ENCODE results near the gene DENND4A. TPM values are rescaled to one million over a fixed set of nuclear protein-coding genes. Genes with fewer than 3 reads are reported as not detected.

DENND4A gene
- polyA plus RNA-seq, 2 of the 4 experiments (the other 2 are of a cell fraction): 5.6 to 16.8 TPM

DNA sequence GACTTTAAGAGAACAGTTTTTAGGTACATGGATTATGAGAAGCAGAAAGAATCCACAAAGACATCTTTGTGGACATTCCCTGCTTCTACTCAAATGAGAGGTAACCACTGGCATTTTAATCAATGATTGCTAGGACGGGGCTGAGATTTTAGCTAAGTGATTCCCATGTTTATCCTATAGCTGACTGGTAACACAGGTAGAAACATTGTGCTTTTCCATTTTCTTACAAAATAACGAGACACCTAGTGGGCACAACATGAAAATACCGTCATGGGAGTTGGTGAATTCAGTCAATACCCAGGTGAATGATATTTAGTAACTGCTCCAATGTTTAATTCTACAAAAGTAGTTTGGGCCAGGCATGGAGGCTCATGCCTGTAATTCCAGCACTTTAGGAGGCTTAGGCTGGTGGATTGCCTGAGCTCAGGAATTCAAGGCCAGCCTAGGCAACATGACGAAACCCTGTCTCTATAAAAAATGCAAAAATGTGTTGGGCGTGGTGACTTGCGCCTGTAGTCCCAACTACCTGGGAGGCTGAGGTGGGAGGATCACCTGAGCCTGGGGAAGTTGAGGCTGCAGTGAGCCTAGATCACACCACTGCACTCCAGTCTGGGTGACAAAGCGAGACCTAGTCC lies 37.2 kb upstream of the DENND4A start:
- DNase-seq (ENCODE audit: low read depth in 1 of 2, low spot score in 1 of 2) (peak; percentile 60 to 63), ATAC-seq (no peak), FAIRE-seq (peak; percentile 59)
- Histone ChIP-seq H3K27ac (no peak overlapping the region), H3K4me3 (no peak overlapping the region), H3K9me3 (no peaks in the 10 kb centered on the region), H3K4me2 (0 out of 3 replicates have a peak overlapping the region, but pooled peaks have one; percentile 3), H3K4me1 (peaks cover 63% of the 10 kb centered on the region)
- TF ChIP-seq NPAS2 (CRISPR knock-in tag; IDR thresholded peaks at IDR 0.05; ENCODE audit: borderline replicate concordance) (no peak), NFE2L2 (conservative IDR thresholded peaks at IDR 0.05; ENCODE audit: low read length) (no peak), KDM1A (IDR thresholded peaks at IDR 0.05; ENCODE audit: low read depth) (no peak), TFCP2L1 (CRISPR knock-in tag; IDR thresholded peaks at IDR 0.05) (no peak), CEBPB (IDR thresholded peaks at IDR 0.05) (peak in 1 of 2 experiments; percentile 8; a peak in 1 of 4 replicates), SMC3 (IDR thresholded peaks at IDR 0.05) (peak; percentile 66), RAD21 (conservative IDR thresholded peaks at IDR 0.05 in 1 of 2, IDR thresholded peaks at IDR 0.05 in 1 of 2) (peak; percentile 59 to 61; a peak in 4 of 5 replicates)
- TF ChIP-seq, protein P1, sequence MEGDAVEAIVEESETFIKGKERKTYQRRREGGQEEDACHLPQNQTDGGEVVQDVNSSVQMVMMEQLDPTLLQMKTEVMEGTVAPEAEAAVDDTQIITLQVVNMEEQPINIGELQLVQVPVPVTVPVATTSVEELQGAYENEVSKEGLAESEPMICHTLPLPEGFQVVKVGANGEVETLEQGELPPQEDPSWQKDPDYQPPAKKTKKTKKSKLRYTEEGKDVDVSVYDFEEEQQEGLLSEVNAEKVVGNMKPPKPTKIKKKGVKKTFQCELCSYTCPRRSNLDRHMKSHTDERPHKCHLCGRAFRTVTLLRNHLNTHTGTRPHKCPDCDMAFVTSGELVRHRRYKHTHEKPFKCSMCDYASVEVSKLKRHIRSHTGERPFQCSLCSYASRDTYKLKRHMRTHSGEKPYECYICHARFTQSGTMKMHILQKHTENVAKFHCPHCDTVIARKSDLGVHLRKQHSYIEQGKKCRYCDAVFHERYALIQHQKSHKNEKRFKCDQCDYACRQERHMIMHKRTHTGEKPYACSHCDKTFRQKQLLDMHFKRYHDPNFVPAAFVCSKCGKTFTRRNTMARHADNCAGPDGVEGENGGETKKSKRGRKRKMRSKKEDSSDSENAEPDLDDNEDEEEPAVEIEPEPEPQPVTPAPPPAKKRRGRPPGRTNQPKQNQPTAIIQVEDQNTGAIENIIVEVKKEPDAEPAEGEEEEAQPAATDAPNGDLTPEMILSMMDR (IDR thresholded peaks at IDR 0.05): peak; percentile 65
- ChIA-PET POLR2A (no interaction called here), CTCF (interaction anchor here (0.6 to 2.0 kb wide), 37 partner anchors 8 to 524 kb away, joined by 3 to 17 read pairs (median 4); partner anchors contain the start of genes DENND4A, INTS14 and RAB11A)
- WGBS (ENCODE audit: missing lambda C conversion rate): 55% methylated on average over 7 of the region's 7 CpGs

DNA sequence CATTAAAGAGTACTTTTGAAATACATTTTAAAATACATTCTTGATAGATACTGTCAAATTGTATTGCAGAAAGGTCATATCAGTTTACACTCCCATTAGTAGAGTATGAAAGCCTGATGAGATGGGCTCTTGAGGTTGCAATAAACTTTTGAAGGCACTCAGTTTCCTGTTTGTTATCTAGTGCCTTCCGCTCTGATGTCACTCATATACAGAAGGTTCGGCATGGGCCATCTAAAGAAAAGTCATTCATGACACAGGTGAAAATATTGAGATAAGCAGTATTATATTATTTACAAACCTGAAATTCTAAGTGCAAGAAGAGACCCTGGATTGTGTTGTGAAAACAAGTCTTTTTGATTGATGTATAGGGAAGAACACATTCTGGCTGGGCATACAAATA lies 36.5 kb upstream of the DENND4A start:
- Histone ChIP-seq H3K4me1 (peaks cover 57% of the 10 kb centered on the region), H3K9me3 (no peaks in the 10 kb centered on the region), H3K4me3 (no peak overlapping the region), H3K4me2 (no peak overlapping the region), H3K27ac (no peak overlapping the region)
- ATAC-seq: no peak
- DNase-seq (ENCODE audit: low read depth in 1 of 2, low spot score in 1 of 2): no peak
- POLR2A ChIA-PET: no interaction called here
- no peak for TF ChIP-seq EP300 (IDR thresholded peaks at IDR 0.05)
- no peak for TF ChIP-seq CHD4 (IDR thresholded peaks at IDR 0.05; ENCODE audit: borderline replicate concordance)
- no peak for FAIRE-seq
- CTCF ChIA-PET: interaction anchor here (0.6 to 2.0 kb wide), 37 partner anchors 9 to 523 kb away, joined by 3 to 17 read pairs (median 4); partner anchors contain the start of genes DENND4A, INTS14 and RAB11A
- WGBS (ENCODE audit: missing lambda C conversion rate): 92% methylated on average over 2 of the region's 2 CpGs

DNA sequence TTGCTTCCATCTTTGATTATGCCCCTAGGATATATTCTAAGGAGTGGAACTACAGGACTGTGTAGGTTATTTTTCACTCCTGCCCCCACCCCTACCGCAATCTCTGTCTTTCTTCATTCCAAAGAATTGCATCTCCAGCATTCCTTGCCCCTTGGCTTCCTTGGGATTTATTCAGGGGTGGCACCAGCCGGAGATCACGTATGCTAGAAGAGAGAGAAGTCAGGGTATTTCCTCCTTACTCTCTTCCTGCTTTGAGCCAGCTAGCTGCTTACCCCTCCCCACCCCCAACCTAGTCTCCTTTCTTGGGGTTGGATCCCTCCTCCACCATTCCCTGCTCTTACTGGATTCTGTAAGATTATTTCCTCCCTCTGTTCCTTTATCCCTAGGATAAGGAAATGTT lies 35.0 kb upstream of the DENND4A start:
- DNase-seq (ENCODE audit: low read depth in 1 of 2, low spot score in 1 of 2) (no peak), ATAC-seq (no peak), FAIRE-seq (no peak)
- CTCF ChIA-PET: interaction anchor here (0.7 to 3.8 kb wide), 8 partner anchors 9 to 224 kb away, joined by 3 to 20 read pairs (median 4); partner anchors contain the start of gene INTS14
- peak overlapping the region in 1 of 2 experiments; percentile 25; a peak in 1 of 6 replicates for H3K27ac ChIP-seq
- H3K4me1 ChIP-seq: peaks cover 47% of the 10 kb centered on the region
- WGBS (ENCODE audit: missing lambda C conversion rate): 59% methylated on average over 3 of the region's 3 CpGs
- H3K4me3 ChIP-seq: no peak overlapping the region
- peak overlapping the region; percentile 31 for H3K4me2 ChIP-seq
- TF ChIP-seq MAZ (IDR thresholded peaks at IDR 0.05; ENCODE audit: borderline replicate concordance, low read depth, low read length) (no peak), ZFP36 (IDR thresholded peaks at IDR 0.05; ENCODE audit: borderline replicate concordance, partially characterized antibody) (no peak), KDM1A (IDR thresholded peaks at IDR 0.05; ENCODE audit: low read depth) (no peak)
- POLR2A ChIA-PET: no interaction called here
- no peaks in the 10 kb centered on the region for H3K9me3 ChIP-seq

DNA sequence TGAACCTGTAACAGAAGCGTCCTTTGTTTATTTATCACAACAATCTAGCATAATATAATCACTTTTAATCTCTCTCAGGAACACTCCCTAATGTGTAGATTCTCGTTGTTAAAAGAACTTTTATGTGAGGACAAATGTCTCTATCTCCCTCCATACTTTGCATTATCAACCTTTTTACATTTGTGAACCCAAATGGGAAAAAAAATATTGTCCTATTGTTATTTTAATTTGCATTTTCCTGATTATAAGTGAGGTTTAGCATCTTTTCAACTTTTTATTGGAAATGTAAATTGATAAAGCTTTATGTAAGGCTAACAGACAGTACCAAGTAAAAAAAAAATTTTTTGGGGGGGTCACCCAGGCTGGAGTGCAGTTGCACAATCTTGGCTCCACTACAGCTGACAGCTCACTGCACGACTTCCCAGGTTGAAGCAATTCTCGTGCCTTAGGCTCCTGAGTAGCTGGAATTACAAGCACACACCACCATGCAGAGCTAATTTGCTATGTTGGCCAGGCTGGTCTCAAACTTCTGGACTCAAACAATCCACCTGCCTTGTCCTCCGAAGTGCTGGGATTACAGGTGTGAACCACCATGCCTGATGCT lies 33.0 kb upstream of the DENND4A start:
- Histone ChIP-seq H3K4me3 (no peak overlapping the region), H3K27ac (no peak overlapping the region), H3K4me2 (0 out of 3 replicates have a peak overlapping the region, but pooled peaks have one; percentile 1), H3K4me1 (peaks cover 32% of the 10 kb centered on the region), H3K9me3 (no peaks in the 10 kb centered on the region)
- WGBS (ENCODE audit: missing lambda C conversion rate): 55% methylated on average over 5 of the region's 5 CpGs
- TF ChIP-seq GATA3 (IDR thresholded peaks at IDR 0.05; ENCODE audit: borderline replicate concordance): no peak
- no peak for TF ChIP-seq POLR2A (IDR thresholded peaks at IDR 0.05; ENCODE audit: low read length)
- TF ChIP-seq EP300 (IDR thresholded peaks at IDR 0.05): no peak
- TF ChIP-seq CEBPB (IDR thresholded peaks at IDR 0.05): peak; percentile 60 to 76
- no peak for FAIRE-seq
- CTCF ChIA-PET: interaction anchor here (0.5 to 4.5 kb wide), 36 partner anchors 8 to 529 kb away, joined by 3 to 46 read pairs (median 7); partner anchors contain the start of genes INTS14 and RAB11A
- DNase-seq (ENCODE audit: low read depth in 1 of 2, low spot score in 1 of 2): no peak
- no peak for ATAC-seq
- POLR2A ChIA-PET: interaction anchor here (1.9 to 2.5 kb wide), 3 partner anchors 33 to 214 kb away, joined by 8 to 17 read pairs (median 9); partner anchors contain the start of genes DENND4A, INTS14 and RAB11A
